ENCODE measurements around the gene CDC6. TPM values are rescaled to one million over a fixed set of nuclear protein-coding genes. Genes with fewer than 3 reads are reported as not detected.
"Not testable (repeated sequence)": the region's sequence is repeated elsewhere in the genome, so short reads cannot be mapped to it uniquely, and the experiment has no call there.

CDC6 gene
- total RNA-seq, 4 donors from 2014 or later, result 2.5 to 21.5 (median 3.4) TPM

- Histone ChIP-seq H3K27me3 (no peaks in the 10 kb centered on the region), H3K36me3 (no peaks in the 10 kb centered on the region), H3K4me3 (no peak overlapping the region), H3K9me3 (no peaks in the 10 kb centered on the region), H3K4me1 (peaks cover 6 to 34% (median 7%) of the 10 kb centered on the region in 4 donors), H3K27ac (peak overlapping the region in 2 of 4 donors; percentile 9 to 58)
- peak in 2 of 3 donors; percentile 64 to 84 for DNase-seq
- TF ChIP-seq POLR2A (IDR thresholded peaks at IDR 0.05), result no peak
- peak; percentile 52 to 93 (median 88) for TF ChIP-seq CTCF (IDR thresholded peaks at IDR 0.05)
Observed at GRCh38 chr17:40303009-40303657, 15.5 kb downstream of the CDC6 start.

GRCh38 chr17:40303708-40304551 is 16.3 kb downstream of the CDC6 start:
- DNase-seq, result no peak
- peaks cover 6 to 42% (median 13%) of the 10 kb centered on the region in 4 donors for H3K4me1 ChIP-seq
- H3K36me3 ChIP-seq, result no peaks in the 10 kb centered on the region
- H3K27me3 ChIP-seq, result no peaks in the 10 kb centered on the region
- TF ChIP-seq CTCF (IDR thresholded peaks at IDR 0.05) (no peak), POLR2A (IDR thresholded peaks at IDR 0.05) (no peak)
- no peak overlapping the region for H3K4me3 ChIP-seq
- peak overlapping the region in 3 of 4 donors; percentile 9 to 58 (median 26) for H3K27ac ChIP-seq
- H3K9me3 ChIP-seq, result no peaks in the 10 kb centered on the region

GRCh38 chr17:40304552-40304863 is 16.8 kb downstream of the CDC6 start:
- H3K27ac ChIP-seq, result peak overlapping the region in 1 of 4 donors; percentile 58
- not testable (repeated sequence) for H3K4me3 ChIP-seq, H3K36me3 ChIP-seq, H3K9me3 ChIP-seq, H3K27me3 ChIP-seq, DNase-seq
- peaks cover 6 to 46% (median 15%) of the 10 kb centered on the region in 4 donors for H3K4me1 ChIP-seq

- not testable (repeated sequence) for H3K9me3 ChIP-seq, H3K36me3 ChIP-seq, H3K27me3 ChIP-seq, DNase-seq, H3K4me3 ChIP-seq
- Histone ChIP-seq H3K27ac (peak overlapping the region in 1 of 4 donors; percentile 58), H3K4me1 (peaks cover 6 to 49% (median 16%) of the 10 kb centered on the region in 4 donors)
Observed at GRCh38 chr17:40304866-40305265, 17.2 kb downstream of the CDC6 start.

- Histone ChIP-seq H3K4me1 (peaks cover 10 to 64% (median 19%) of the 10 kb centered on the region in 4 donors), H3K36me3 (no peaks in the 10 kb centered on the region), H3K9me3 (no peaks in the 10 kb centered on the region), H3K4me3 (no peak overlapping the region), H3K27ac (peak overlapping the region in 2 of 4 donors; percentile 68 to 72), H3K27me3 (no peaks in the 10 kb centered on the region)
- no peak for TF ChIP-seq CTCF (IDR thresholded peaks at IDR 0.05)
- TF ChIP-seq POLR2A (IDR thresholded peaks at IDR 0.05), result no peak
- no peak for DNase-seq
Observed at GRCh38 chr17:40306395-40306794, 18.7 kb downstream of the CDC6 start.

- no peak overlapping the region for H3K4me3 ChIP-seq
- H3K27me3 ChIP-seq, result no peaks in the 10 kb centered on the region
- DNase-seq, result peak in 2 of 3 donors; percentile 45 to 58
- TF ChIP-seq POLR2A (IDR thresholded peaks at IDR 0.05), result no peak
- H3K27ac ChIP-seq, result peak overlapping the region; percentile 52 to 72 (median 61)
- H3K4me1 ChIP-seq, result peaks cover 10 to 72% (median 23%) of the 10 kb centered on the region in 4 donors
- no peaks in the 10 kb centered on the region for H3K9me3 ChIP-seq
- H3K36me3 ChIP-seq, result no peaks in the 10 kb centered on the region
Observed at GRCh38 chr17:40307001-40307730, 19.5 kb downstream of the CDC6 start.

All from Peyer's patch (tissue), 4 donors.